HG02678 (cell line): ENCODE measurements around the gene SELENBP1.

Experiments
- ATAC-seq: cut with Tn5 transposase; IDR thresholded peaks from one replicate; pipeline ENCODE4 v1.9.1; 2021; ENCODE audit warnings: mild to moderate bottlenecking, moderate library complexity; ENCODE audit not compliant: unreplicated experiment

The SELENBP1 gene

DNA sequence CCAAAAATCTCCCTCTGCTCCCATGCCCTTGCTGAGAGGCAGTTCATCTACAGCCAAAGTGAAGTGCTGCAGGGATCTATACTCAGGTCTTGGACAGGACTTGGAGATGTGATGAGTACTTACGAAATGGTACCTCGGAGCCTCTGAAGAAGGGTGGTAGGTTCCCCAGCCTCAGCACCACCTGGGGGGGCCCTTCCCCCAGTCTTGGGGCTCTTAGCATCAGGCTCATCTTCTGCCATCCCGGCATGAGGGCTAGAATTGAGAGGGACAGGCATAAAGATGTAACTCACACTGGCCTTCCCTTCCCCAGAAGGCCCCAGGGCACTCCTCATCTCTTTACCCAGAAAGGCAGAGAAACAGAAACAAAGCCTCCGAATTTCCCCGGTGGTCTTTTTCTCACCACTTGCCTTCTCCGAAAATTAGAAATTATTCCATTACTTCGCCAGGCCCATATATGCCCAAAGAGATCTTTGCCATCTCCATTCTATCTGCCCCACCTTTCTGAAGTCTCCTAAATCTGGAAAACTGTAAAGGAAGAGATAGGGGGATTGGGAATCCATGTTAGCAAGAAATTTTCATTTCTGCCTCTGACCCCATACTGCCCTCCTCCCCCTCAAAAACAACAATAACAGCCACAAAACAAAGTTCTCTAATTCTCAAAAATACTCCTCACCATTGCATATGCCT is 26.3 kb downstream of the SELENBP1 start:
- no peak for ATAC-seq

DNA sequence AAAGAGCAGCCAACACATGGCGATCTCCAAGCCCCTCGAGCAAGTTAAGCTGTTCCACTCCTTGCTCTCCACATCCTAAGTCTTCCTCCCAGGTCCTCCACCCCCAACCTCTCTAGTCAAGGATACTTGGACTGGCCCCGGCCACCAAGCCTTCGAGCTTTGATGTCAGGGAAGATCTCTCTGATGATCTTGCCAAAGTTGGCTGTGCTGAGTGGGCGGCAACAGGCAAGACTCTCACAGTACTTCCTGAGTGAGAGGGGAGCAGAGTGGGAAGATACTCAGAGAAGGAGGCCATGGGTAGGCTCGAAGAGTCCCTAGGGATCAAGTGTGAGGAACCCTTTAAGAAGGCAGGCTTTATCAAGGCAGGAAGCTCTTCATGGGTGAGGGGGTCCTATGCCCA is 28.2 kb downstream of the SELENBP1 start:
- no peak for ATAC-seq

DNA sequence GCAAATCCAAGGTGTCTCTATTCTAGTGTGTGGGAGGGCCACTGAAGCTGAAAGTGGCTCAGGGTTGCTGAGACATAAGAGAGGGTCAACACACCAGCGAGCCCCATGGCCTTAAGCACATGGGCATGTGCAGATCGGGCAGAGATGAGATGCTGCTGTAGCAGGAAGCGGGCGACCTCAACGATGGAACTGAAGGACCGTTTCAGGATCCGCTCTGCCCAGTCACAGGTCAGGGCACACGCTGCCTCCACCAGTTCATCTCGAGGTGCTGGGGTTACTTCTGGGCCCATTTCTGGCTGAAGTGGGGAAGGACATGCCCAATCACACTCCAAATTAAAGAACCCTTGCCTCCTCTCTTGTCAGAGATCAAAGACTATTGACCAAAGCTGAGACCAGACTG is 28.9 kb downstream of the SELENBP1 start:
- no peak for ATAC-seq

DNA sequence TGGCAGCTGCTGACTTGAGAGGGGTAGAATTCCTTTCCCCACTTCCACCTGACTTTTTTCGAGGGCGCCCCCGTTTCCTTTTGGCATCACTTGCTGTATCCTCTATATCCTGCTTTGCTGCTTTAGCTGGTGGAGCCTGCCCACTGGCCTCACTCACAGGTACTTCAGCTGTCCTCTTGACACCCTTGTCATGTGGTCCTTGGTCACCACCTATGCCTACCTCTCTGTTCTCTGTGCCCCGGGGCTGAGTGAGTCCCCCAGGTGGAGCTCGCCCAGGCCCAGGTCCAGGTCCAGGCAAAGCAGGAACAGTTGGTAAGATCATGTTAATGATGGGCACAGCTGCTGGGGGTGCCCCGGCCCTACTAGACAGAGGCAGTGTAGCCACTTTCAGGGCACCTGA is 29.9 kb downstream of the SELENBP1 start:
- no peak for ATAC-seq

DNA sequence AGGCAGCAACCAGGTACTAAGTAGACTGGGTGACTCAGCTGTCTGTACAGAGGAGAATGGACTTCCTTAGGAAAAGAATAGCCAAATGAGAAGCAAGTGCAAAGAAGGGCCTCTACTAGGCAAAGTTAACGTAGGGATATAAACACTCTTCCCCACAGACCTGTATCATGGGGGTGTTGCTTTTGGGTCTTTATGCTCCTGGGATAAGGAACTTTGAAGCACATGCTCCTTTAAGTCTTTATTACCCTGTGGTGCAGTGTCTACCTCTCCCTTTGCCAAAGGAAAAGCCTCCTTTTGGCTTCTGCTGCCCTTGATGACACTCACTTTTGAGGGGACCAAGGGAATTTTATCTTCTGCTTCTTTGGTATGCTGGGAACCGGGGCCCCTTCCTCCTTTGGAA is 30.5 kb downstream of the SELENBP1 start:
- ATAC-seq: no peak

DNA sequence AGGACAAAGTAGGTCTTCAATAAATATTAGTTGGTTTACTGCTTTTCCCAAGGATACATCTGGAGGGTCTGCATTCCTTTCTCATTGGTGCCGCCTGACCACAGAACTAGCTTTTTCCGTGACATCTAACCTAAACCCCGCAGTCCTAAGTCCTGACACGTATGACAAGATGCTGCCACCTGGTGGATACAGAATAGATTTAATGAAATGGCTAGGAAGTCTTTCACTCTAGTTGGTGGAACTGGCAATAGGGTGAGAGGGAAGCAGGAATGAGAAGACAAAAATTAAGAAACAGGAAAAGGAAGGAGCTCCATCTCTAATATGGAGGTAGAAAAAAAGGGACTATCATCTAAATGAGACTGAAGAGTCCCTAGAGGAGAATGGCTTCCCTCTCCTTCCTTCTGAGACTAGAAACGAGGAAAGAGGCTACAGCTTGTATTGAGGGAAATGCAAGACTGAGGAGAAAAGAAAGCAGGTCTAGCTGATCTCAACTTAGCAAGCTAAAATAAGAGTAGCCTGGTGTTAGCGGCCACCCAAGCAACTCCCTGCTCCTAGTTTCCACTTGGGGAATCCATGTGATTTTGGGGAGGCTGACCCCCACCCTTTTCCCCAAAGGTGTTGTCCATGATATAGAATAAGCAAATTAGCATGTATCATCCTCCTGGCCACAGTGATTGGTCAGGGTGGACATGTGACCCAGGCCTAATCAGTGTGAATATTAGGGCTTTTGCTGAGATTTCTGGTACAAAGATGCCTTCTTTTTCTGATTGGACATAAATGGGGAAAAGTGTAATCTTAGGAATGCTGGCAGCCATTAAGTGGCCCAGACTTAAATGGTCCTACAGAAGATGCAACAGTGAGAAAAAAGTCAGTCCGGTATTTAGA is 31.4 kb downstream of the SELENBP1 start:
- no peak for ATAC-seq

DNA sequence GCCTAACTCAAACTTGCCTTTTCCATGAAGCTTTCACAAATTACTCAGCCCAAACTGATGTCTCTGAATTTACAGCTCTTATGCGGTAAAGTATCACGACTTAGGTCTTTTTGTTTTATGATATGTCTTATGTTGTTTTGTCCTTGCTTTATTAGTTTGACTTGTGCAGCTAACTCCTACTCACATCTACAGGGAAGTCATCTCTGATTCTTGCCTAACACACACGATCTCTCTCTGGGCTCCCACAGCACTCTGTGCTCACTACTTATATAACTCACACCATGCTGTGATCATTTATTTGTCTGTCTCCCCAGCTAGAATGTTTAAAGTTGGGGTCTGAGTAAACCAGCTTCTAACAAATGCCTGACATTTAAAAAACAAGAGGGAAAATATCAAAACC is 35.9 kb downstream of the SELENBP1 start:
- ATAC-seq: no peak

DNA sequence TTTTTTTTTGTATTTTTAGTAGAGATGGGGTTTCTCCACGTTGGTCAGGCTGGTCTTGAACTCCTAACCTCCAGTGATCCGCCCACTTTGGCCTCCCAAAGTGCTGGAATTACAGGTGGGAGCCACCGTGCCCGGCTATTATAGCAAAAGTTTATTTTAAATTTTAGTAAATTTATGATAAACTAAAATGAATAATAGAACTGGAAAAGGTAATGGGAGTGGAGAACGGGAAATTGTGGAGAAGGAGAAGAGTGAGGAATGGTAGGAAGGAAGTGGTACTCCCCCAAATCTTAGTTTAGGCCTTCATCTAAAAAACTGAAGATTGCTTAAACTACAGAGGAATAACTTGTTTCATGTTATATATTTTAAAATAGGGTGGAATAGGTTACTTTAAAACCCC is 37.7 kb downstream of the SELENBP1 start:
- ATAC-seq: no peak

DNA sequence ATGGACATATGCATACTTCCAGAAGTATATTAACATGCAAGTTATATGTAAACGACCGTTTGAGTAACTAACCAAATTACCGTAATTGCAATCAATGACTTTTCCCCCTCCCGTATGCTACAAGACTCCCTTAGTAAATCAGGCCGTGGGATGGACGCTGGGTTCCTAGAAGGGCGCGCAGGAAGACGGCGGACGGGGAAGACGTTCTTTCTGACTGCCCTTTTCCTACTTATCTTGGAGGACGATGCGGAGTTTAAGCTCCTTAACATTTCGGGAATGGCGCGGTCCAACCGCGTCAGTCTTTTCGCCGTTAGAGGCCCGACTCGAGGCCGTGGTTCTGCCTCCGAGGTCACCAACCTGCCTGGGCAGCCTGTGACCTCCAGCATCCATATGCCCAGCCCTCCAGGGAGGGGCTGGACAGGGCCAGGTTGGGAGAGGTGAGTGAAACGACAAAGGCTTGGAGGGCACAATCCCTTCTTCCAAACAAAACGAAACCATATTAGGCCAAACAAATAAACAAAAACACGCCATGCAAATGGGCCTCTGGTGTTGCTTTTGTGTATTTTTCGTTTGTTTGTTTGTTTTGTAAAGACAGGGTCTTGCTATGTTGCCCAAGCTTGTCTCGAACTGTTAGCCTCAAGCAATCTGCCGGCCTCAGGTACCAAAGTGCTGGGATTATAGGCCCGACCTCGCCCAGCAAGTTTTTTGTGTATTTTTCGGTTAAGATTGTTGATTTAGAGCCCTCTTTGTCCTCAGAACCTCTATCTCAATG is 44.4 kb downstream of the SELENBP1 start:
- ATAC-seq: no peak

DNA sequence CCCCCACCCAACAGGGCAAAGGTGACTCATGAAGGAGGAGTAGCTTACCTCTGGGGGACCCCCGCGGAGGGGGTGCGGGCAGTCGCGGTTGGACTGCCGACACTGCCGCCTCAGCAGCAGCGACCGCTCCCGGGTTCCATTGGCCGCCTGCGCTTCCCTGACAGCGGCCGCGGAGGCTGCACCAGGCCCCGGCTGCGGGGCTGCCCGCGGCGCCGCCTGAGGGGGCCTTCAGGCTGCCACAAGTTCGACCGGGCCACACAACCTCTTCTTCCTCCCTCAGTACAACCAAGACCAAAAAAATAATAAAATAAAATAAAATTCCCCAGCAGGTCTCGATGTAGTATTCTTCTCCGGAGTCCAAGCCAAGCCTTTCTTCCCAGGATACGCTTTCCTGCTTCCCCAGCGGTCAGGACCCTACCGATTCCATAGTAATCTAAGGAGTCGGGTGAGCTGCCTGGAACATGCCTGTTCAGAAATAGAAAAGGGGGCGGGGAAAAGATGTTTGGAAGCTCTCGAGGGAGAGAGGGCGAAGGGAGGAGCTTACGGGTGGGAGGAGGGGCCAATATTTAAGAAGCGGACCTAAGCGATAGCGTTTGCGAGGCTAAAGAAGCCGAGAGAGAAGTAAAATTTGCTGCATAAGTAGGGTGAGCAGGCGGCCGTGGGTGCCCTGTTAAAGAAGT is 45.1 kb downstream of the SELENBP1 start, which contains the start of gene PI4KB:
PI4KB (minus strand) TSS at position 194 of the 680 bp plus-strand sequence. CDS start 10,935 bp downstream, outside the sequence.
- peak; percentile 86 for ATAC-seq

DNA sequence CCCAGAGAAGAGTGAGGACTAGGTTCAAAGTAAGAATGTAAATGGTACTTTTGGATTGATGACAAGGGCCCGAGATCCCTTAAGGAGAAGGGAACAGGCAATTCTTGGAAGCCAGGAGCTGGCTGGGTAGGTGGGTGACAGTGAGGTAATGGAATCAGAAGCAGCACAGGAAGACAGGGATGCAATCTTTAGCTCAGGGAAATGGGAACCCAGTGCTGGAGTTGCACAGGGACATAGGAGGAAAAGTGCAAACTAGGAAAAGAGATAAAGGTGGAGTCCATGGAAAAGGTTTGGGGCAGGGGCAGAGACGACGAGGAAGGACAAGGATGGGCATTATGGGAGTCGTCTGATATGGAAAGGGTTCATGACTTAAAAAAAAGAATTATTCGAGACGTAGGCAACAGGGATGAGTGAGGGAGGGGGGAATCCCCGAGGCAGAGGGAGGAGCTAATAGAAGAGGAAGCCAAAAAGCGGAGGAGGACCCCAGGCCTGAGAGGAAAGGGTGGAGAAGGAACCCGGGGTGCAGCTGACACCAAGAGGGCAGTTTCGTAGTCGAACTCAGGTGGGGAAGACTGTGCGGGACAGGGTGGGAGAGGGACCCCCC is 45.8 kb downstream of the SELENBP1 start:
- peak; percentile 55 for ATAC-seq

DNA sequence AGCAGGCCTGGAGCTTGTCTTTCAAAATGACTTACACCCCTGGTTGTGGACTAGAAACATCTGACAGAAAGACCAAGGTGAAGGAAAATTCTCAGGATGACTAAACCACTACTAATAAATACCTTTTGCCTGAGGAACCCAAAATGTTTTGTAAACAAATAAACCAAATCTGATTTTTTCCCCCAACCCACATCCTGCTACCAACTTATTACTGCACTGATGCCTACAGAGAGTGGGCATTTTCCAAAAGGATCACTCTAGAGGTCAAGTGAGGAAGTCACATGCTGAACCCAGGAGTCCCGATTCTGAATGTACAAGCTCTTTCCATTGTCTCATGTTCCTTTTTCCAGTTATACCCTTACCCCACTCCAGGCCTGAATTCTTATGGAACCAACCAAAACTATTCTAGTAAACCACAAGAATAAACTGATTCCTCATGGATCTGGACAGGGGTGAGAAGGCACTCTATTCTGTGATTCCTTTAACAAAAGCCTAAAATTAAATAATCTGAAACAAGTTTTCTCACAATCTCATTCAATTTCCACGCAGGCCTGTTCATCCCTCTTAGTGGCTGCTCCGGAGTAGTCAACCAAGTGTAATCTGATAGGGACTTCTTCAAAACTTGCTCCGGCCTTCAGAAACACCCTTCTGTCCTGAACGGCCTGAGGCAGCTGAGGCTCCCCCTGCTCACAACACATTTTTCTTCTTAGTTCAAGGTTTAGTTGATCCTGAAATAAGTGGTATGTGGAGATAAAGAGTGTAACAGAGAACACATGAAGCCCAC is 46.7 kb downstream of the SELENBP1 start:
- no peak for ATAC-seq

DNA sequence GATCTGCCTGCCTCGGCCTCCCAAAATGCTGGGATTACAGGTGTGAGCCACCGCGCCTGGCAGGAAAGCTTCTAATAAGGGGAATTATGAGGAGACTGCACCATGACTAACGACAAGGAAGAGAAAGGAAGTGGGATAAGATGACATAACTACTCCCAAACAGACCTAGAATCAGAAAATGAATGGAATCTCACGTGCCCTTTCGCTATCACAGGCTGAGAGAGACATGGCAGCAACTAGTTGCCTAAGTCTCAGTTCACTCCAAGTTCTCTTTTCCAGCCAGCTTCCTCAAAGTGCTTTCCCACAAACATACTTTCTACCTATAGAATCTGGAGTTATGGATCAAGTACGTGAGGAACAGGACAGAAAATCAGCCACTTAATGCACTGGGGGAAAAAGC is 47.3 kb downstream of the SELENBP1 start:
- no peak for ATAC-seq

DNA sequence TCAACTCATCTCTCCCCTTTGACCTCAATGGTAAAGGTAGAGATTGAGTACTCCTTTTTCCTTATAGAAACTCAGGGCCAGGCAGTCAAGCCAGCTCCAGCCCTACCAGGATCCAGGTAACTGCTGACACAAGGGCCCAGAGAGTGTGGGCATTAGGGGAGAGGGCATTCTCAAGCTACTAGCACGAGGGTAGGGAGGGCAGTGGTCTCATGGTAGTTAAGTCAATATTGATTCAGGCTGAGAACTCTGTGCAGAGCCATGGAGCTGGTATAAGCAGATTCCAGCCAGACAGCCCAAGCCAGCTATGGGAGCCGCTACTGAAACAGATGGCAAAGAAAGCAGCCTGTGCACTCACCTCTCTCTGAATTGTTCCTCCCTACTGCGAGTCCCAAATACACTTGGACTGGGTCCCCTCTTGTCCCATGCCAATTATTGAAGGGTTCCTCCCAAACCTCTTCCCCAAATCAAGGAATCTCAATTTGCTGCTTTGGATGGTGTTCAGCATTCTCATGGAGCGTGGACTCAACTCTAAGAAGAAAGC is 48.0 kb downstream of the SELENBP1 start:
- no peak for ATAC-seq

DNA sequence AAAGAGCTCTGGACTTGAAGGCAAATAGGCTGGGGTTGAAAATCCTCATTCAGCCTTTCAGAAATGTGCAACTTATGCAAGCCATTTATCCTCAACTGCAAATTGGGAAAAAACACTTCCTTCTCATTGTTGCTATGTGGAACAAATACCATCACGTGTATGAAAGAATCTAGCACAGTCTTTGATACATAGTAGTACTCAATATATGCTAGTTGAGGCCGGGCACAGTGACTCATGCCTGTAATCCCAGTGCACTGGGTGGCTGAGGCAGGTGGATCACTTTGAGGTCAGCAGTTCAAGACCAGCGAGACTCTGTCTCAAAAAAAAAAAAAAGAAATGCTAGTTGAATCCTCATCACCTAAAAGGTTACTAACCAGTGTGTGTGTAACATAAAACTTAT is 53.5 kb downstream of the SELENBP1 start:
- ATAC-seq: no peak

DNA sequence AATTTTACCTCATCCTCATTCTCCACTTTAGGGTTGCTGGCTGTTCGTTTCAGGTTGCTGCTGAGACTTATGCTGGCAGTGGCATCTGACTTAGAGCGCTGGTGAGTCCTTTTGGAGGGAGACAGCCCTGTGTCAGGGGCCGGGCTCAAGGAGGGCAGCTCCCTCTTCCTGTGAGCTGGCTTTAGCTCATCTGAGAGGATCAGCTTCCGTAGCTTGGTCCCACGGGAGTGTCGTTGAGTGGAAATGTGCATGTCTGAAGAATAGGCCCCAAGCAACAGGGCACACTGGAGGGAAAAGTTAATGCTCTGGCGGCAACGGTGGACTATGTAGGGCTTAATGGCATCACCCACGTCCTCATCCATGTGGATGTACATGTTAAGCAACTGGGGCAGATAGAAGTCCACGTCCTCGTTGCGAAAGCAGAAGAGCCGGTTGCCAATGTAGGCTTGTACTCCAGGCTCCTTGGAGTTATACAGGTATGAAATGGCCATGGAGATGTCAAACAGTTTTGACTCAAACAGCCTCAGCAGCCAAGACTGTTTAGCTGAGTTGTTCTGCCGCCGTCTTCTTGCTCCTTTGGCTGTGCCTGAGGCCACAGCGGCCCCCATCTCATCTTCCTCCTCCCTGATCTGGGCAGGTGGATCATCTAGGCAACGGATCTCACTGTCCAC is 56.8 kb downstream of the SELENBP1 start:
- no peak for ATAC-seq
